SK-N-MC (cell line): ENCODE results near the gene USP13.

Experiments
- EZH2 ChIP-seq: fragments of 200-600 bp; sonication (generic); IDR thresholded peaks from one replicate; pipeline ENCODE4 v1.6.1; 2017; ENCODE audit warnings: antibody characterized with exemption
- POLR2AphosphoS5 ChIP-seq: IDR thresholded peaks from 2 replicates; pipeline ENCODE4 v1.6.1; 2012; ENCODE audit warnings: mild to moderate bottlenecking, low read depth, low read length, borderline replicate concordance

DNA sequence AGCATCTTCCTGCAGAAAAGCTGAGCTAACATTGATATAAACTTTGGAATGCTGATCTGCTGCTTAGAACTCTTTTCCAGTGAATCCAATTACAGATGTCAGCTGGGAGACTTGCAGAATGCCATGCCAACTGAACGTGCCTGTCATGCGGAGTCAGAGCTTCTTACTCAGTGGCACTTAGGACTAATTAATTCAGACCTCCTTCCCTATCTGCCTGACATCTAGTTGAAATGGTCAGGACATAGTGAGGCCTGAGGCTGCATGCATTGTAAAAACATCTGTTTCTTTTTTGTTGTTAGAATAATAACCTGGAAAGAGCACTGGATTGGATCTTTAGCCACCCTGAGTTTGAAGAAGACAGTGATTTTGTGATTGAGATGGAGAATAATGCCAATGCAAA, 112.6 kb downstream of the USP13 start:
- TF ChIP-seq EZH2 (no peak), POLR2AphosphoS5 (no peak)
